Activated CD4-positive, alpha-beta memory T cell treated with anti-CD3 and anti-CD28 coated beads for 36 hours (primary cell): ENCODE data around the gene CHD9. TPM values are rescaled to one million over a fixed set of nuclear protein-coding genes. Genes with fewer than 3 reads are reported as not detected.
"Not testable (repeated sequence)": the region's sequence is repeated elsewhere in the genome, so short reads cannot be mapped to it uniquely, and the experiment has no call there.

Experiments used
- CTCF ChIA-PET: fragments of 350-600 bp; sonication (Branson Sonifier 250); formaldehyde crosslinking; loops from one replicate; lab custom pipeline; 2021; ENCODE audit warnings: antibody characterized with exemption, inconsistent platforms; lab: Charles Lee
- POLR2A ChIA-PET: fragments of 350-600 bp; sonication (Branson Sonifier 250); formaldehyde crosslinking; loops from one replicate; lab custom pipeline; 2021; ENCODE audit warnings: antibody characterized with exemption; lab: Charles Lee
- DNase-seq: peaks from one replicate; pipeline ENCODE4 v3.0.0-alpha.2; 2020
- H3K27ac Mint-ChIP-seq: one replicate; pipeline ENCODE4 v1.8.0; 2021; ENCODE audit warnings: mixed read lengths
- H3K27me3 Mint-ChIP-seq: one replicate; pipeline ENCODE4 v1.8.0; 2021; ENCODE audit warnings: mixed read lengths
- H3K36me3 Mint-ChIP-seq: one replicate; pipeline ENCODE4 v1.8.0; 2021; ENCODE audit warnings: mixed read lengths
- H3K4me1 Mint-ChIP-seq: one replicate; pipeline ENCODE4 v1.8.0; 2021; ENCODE audit warnings: low read depth, mixed read lengths
- H3K4me3 Mint-ChIP-seq: one replicate; pipeline ENCODE4 v1.8.0; 2021; ENCODE audit warnings: mild to moderate bottlenecking, mixed read lengths
- H3K9me3 Mint-ChIP-seq: one replicate; pipeline ENCODE4 v1.8.0; 2021; ENCODE audit warnings: mixed read lengths
- intact Hi-C: fragments of 100-400 bp; cut with micrococcal nuclease; formaldehyde crosslinking; loops from one replicate; pipeline ENCODE4 v1.15.1; 2023
- total RNA-seq, 2 experiments: library from RNA; stranded (reverse); gene quantifications; one replicate each; pipeline ENCODE4 v1.2.3, GENCODE V29; 2021

CHD9 gene
- total RNA-seq, 2 experiments from 2014 or later, result 15.0 to 15.5 TPM

DNA sequence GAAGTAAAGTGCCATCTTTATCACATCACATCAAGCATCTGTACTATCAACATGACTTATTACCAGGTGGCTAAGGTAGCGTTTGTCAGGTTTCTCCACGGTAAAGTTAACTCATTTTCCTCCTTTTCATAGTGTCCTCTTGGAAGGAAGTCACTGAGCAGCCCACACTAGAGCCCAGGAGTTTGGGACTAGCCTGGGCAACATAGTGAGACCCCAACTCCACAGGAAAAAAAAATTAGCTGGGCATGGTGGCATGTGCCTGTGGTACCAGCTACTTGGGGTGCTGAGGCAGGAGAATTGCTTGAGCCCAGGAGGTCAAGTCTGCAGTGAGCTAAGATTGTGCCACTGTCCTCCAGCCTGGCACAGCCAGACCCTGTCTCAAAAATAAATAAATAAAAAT is 12.9 kb downstream of the CHD9 start:
- POLR2A ChIA-PET, result no interaction called here
- H3K4me3 Mint-ChIP-seq, result no peak overlapping the region
- intact Hi-C loops, result no loop called here
- no peaks in the 10 kb centered on the region for H3K27me3 Mint-ChIP-seq
- no peak overlapping the region for H3K27ac Mint-ChIP-seq
- H3K36me3 Mint-ChIP-seq, result no peaks in the 10 kb centered on the region
- CTCF ChIA-PET, result interaction anchor here (0.5 to 1.6 kb wide), 2 partner anchors 12 to 124 kb away, joined by 4 to 10 read pairs; partner anchors contain the start of gene CHD9
- H3K4me1 Mint-ChIP-seq, result peaks cover 26% of the 10 kb centered on the region
- no peaks in the 10 kb centered on the region for H3K9me3 Mint-ChIP-seq
- DNase-seq, result no peak

DNA sequence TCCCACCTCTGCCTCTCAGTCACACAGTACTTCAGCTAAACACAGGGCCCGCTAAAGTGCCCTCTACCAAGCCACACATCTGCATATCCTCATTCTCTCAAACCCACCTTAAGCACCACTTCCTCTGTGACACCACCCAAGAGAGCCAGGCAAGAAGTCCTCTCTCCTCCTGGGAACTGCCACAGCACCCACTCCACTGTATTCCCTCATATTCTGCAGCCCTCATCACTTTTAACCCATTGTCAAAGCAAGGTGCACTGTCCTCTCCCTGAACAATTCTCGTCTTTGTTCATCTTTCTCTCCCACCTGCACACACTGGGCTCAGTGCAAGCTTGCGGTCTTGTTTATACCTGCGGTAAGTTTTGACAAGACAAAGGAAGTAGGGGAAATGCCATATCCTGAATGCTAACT is 13.6 kb downstream of the CHD9 start:
- H3K36me3 Mint-ChIP-seq, result no peaks in the 10 kb centered on the region
- no peaks in the 10 kb centered on the region for H3K9me3 Mint-ChIP-seq
- DNase-seq, result no peak
- no peaks in the 10 kb centered on the region for H3K27me3 Mint-ChIP-seq
- intact Hi-C loops, result no loop called here
- ChIA-PET CTCF (interaction anchor here (0.6 to 1.6 kb wide), 2 partner anchors 13 to 420 kb away, joined by 3 to 10 read pairs; partner anchors contain the start of gene CHD9), POLR2A (no interaction called here)
- H3K27ac Mint-ChIP-seq, result no peak overlapping the region
- H3K4me1 Mint-ChIP-seq, result peaks cover 26% of the 10 kb centered on the region
- H3K4me3 Mint-ChIP-seq, result no peak overlapping the region

DNA sequence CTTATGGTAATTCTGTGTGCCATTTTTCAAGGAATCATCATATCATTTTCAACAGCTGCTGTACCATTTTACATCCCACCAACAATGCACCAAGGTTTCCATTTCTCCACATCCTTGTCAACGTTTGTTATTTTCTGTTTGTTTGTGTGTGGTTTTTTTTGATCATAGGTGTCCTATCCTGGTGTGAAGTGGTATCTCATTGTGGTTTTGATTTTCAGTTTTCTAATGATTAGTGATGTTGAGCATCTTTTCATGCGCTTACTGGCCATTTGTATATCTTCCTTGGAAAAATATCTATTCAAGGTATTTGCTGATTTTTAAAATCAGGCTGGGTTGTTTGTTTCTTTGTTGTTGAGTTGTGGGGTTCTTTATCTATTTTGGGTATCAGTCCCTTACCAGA is 15.0 kb downstream of the CHD9 start:
- H3K36me3 Mint-ChIP-seq, result peaks cover 2% of the 10 kb centered on the region
- CTCF ChIA-PET, result no interaction called here
- H3K27me3 Mint-ChIP-seq, result no peaks in the 10 kb centered on the region
- no peak for DNase-seq
- intact Hi-C loops, result no loop called here
- no peak overlapping the region for H3K4me3 Mint-ChIP-seq
- no peak overlapping the region for H3K27ac Mint-ChIP-seq
- H3K9me3 Mint-ChIP-seq, result peaks cover 8% of the 10 kb centered on the region
- POLR2A ChIA-PET, result no interaction called here
- peaks cover 26% of the 10 kb centered on the region for H3K4me1 Mint-ChIP-seq

DNA sequence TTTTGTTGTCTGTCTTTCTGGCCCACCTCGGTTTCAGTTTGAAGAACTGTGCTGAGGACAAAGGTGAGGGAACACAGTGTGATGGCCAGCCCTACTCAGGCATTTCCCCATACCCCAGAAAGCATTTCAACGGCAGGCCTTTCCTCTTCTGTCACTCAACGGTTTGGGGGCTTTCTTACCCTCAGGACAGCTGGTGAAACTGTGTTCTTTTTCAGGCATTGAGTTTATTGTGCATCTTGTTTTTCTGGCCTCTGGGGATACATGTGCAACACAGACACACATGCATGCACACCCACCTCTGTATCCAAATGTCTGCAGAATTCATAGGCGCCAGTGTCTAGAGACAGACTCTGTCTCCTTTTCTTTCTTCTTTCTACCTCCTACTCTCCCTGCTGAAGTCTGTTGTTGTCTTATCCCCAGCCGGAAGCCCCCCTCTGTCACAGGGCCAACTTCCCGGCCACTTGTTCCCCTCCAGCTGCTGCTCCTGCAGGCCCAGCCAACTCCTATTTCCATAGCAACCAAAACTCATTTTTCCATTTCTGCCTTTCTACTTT is 17.0 kb downstream of the CHD9 start:
- DNase-seq, result no peak
- Mint-ChIP-seq H3K27ac (no peak overlapping the region), H3K9me3 (peaks cover 8% of the 10 kb centered on the region), H3K27me3 (no peaks in the 10 kb centered on the region), H3K4me3 (no peak overlapping the region), H3K36me3 (peaks cover 4% of the 10 kb centered on the region), H3K4me1 (peaks cover 18% of the 10 kb centered on the region)
- intact Hi-C loops, result no loop called here
- ChIA-PET POLR2A (no interaction called here), CTCF (no interaction called here)

DNA sequence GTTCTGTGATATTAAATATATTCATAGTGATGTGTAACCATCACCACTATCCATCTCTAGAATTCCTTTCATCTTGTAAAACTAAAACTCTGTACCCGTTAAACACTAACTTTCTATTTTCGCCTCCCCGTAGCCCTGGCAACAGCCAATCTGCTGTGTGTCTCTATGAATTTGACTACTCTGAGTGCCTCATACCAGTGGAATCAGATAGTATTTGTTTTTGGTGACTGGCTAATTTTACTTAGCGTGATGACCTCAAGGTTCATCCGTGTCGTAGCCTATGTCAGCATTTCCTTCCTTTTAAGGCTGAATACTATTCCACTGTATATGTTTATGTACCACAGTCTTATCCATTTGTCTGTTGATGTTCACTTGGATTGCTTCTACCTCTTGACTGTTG is 18.2 kb downstream of the CHD9 start:
- Mint-ChIP-seq H3K9me3 (peaks cover 8% of the 10 kb centered on the region), H3K27me3 (no peaks in the 10 kb centered on the region), H3K27ac (no peak overlapping the region), H3K4me3 (no peak overlapping the region), H3K36me3 (peaks cover 4% of the 10 kb centered on the region), H3K4me1 (peaks cover 13% of the 10 kb centered on the region)
- no peak for DNase-seq
- POLR2A ChIA-PET, result interaction anchor here (0.9 kb wide), 1 partner anchor 27 kb away, joined by 3 read pairs; no protein-coding TSS in a partner anchor
- CTCF ChIA-PET, result no interaction called here
- intact Hi-C loops, result no loop called here

DNA sequence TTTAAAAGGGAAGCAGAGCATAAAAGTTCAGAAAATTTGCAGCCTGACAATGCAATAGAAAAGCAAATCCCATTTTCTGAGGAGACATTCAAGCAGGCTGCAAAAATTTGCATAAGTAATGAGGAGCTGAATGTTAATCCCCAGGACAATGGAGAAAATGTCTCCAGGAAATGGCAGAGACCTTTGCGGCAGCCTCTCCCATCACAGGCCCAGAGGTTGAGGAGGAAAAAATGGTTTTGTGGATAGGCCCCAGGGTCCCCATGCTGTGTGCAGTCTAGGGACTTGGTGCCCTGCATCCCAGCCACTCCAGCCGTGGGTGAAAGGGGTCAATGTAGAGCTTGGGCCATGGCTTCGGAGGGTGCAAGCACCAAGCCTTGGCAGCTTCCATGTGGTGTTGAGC is 19.5 kb downstream of the CHD9 start:
- POLR2A ChIA-PET, CTCF ChIA-PET, H3K4me1 Mint-ChIP-seq: not testable (repeated sequence)

DNA sequence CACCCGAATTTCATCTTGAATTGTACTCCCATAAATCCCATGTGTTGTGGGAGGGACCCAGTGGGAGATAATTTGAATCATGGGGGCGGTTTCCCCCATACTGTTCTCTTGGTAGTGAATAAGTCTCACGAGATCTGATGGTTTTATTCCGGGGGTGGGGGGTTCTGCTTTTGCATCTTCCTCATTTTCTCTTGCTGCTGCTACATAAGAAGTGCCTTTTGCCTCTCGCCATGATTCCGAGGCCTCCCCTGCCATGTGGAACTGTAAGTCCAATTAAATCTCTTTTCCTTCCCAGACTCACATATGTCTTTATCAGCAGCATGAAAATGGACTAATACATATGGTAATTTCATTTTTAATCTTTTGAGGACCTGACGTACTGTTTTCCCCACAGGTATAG is 20.7 kb downstream of the CHD9 start:
- DNase-seq, POLR2A ChIA-PET, H3K27me3 Mint-ChIP-seq, intact Hi-C loops, CTCF ChIA-PET, H3K36me3 Mint-ChIP-seq, H3K9me3 Mint-ChIP-seq, H3K4me3 Mint-ChIP-seq, H3K4me1 Mint-ChIP-seq, H3K27ac Mint-ChIP-seq: not testable (repeated sequence)

More for the DNA sequence above, 19.5 kb downstream of the CHD9 start:
- H3K4me3 Mint-ChIP-seq, H3K27me3 Mint-ChIP-seq, DNase-seq, H3K9me3 Mint-ChIP-seq, H3K36me3 Mint-ChIP-seq, intact Hi-C loops, H3K27ac Mint-ChIP-seq: not testable (repeated sequence)

DNA sequence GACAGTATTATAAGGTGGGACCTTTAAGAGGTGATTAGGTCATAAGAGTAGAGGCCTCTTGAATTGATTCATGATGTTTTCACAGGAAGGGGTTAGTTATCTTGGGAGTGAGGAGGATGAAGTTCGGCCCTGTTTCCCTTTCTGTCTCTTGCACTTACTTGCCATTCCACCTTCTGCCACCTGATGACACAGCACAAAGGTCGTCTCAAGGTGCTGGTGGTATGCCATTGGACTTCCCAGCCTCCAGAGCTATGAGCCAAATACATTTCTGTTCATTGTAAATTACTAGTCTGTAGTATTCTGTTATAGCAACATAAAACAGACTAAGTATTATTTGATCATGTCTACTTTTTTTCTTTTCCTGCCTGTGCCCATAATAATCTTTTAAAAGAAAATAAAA is 23.5 kb downstream of the CHD9 start:
- intact Hi-C loops, result no loop called here
- CTCF ChIA-PET, result no interaction called here
- no peak overlapping the region for H3K27ac Mint-ChIP-seq

DNA sequence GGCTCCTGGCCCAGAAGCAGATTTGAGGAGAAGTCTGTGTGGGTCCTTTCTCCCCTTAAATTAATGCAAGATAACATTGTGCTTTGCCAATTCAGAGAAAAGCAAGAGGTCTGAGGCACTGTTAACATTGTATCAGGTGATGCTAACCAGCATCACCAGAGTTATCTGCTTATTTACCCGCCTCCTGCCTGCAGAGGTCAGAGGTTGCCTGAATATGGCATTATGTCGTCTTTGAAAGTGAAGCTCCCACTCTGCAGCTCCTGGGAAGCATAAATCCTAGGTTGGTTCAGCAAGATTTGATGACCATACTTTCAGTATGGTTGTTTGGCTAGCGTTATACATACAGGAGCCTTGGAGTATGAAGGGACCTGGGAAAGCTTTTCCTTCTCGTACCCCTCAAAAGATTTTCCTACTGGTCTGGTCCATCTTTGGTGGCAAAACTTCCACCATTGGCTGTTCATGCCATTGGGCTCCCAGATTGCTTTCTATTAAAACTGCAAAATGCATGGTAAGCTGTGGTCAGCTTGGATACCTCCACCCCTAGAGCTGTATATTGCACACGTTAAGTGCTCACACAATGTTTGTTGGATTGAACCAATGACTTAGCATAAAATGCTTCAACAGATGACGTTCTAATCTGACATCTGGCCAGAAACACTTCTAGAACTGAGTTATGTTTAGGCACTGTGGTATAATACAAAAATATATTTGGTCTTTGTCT is 24.1 kb downstream of the CHD9 start:
- ChIA-PET POLR2A (no interaction called here), CTCF (interaction anchor here (1.3 kb wide), 1 partner anchor 24 kb away, joined by 4 read pairs; the partner anchor contains the start of gene CHD9)
- H3K36me3 Mint-ChIP-seq, result peaks cover 4% of the 10 kb centered on the region
- peaks cover 2% of the 10 kb centered on the region for H3K4me1 Mint-ChIP-seq
- no peak overlapping the region for H3K4me3 Mint-ChIP-seq
- no peak for DNase-seq
- H3K27me3 Mint-ChIP-seq, result no peaks in the 10 kb centered on the region
- H3K27ac Mint-ChIP-seq, result no peak overlapping the region
- intact Hi-C loops, result no loop called here
- peaks cover 4% of the 10 kb centered on the region for H3K9me3 Mint-ChIP-seq

More for the DNA sequence above, 23.5 kb downstream of the CHD9 start:
- Mint-ChIP-seq H3K36me3 (peaks cover 4% of the 10 kb centered on the region), H3K9me3 (peaks cover 8% of the 10 kb centered on the region), H3K4me3 (no peak overlapping the region), H3K4me1 (peaks cover 2% of the 10 kb centered on the region), H3K27me3 (no peaks in the 10 kb centered on the region)
- POLR2A ChIA-PET, result no interaction called here
- no peak for DNase-seq

DNA sequence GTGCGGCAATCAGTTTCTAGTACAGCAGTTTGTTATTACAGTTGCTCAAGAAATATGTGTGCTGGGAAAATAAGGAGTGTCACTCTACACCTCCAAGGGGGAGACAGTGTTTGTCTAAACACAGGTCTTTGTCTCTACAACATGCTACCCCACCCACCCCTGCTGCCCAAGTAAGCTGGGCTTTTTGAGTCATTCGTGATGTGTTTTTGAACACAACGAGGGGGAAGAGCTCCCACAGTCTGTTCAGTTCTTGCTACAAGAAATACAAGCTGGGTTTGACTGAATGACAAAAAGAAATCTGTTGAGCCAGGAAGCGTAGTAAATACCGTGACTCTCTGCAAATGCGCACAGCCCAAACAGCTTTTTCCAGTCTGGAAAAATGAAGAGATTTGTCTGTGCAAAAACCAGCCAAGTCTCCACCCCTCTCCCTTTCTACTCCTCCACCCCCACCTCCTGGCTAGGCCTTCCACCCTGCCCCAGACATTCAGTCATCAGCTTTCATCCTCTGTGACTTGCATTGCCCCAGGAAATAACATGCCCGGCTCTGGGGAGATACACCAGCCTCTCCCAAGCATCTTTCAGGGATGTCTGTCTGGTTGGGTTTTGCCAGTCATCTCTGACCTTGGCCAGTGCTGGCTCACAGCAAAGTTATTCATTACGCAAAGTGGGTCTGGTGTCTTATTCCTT is 25.7 kb downstream of the CHD9 start:
- Mint-ChIP-seq H3K4me3 (no peak overlapping the region), H3K4me1 (peaks cover 2% of the 10 kb centered on the region), H3K9me3 (no peaks in the 10 kb centered on the region), H3K27ac (no peak overlapping the region), H3K27me3 (no peaks in the 10 kb centered on the region), H3K36me3 (no peaks in the 10 kb centered on the region)
- DNase-seq, result no peak
- ChIA-PET CTCF (no interaction called here), POLR2A (no interaction called here)
- intact Hi-C loops, result no loop called here

DNA sequence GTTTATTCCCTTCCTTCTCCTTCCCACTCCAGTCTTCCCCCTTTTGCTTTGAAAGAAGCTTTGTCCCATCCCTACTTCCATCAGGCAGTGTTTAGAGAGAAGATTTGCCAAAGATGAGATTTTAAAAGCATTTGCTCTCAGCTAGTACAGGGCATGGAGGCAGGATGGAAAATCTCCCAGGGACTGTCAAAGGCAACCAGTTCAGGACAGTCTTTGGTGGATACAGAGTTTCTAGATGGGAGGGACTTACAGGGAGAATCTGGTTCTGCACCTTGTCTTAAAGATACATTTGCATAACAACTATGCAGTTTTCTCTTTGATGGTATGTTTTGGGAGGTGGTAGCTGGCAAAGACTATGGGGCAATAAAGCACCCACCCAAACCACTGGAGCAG is 26.2 kb downstream of the CHD9 start:
- no peak overlapping the region for H3K4me3 Mint-ChIP-seq

DNA sequence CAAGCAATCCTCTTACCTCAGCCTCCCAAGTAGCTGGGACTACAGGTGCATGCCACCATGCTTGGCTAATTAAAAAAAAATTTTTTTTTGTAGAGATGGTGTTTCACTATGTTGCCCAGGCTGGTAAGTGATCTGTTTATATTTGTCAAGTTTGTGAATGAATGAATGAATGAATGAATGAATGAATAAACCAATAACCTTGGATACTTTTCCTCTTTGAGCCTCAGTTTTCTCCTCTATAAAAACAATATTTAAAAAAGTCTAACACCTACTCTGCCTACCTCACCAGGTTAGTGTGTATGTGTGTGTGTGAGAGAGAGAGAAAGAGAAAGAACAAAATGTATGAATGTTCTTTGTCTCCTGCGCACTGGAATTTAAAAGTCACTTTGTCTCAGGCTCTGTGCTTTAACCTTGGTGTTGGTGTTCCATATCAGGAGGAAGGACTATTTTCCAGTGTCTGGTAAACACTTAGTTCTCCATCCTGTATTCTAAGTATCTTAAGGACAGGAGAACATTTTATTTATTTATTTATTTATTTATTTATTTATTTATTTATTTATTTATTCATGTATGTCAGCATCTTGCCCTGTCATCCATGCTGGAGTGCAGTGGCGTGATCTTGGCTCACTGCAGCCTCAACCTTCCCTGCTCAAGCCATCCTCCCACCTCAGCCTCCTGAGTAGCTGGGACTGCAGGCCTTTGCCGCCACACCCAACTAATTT is 27.1 kb downstream of the CHD9 start:
- Mint-ChIP-seq H3K27me3 (no peaks in the 10 kb centered on the region), H3K36me3 (no peaks in the 10 kb centered on the region), H3K9me3 (no peaks in the 10 kb centered on the region), H3K4me1 (peaks cover 2% of the 10 kb centered on the region), H3K27ac (no peak overlapping the region), H3K4me3 (no peak overlapping the region)
- intact Hi-C loops, result no loop called here
- DNase-seq, result no peak
- CTCF ChIA-PET, result interaction anchor here (0.7 kb wide), 1 partner anchor 27 kb away, joined by 3 read pairs; the partner anchor contains the start of gene CHD9
- POLR2A ChIA-PET, result no interaction called here

More for the DNA sequence above, 26.2 kb downstream of the CHD9 start:
- H3K27me3 Mint-ChIP-seq, result no peaks in the 10 kb centered on the region
- no peak overlapping the region for H3K27ac Mint-ChIP-seq
- H3K36me3 Mint-ChIP-seq, result no peaks in the 10 kb centered on the region
- H3K9me3 Mint-ChIP-seq, result no peaks in the 10 kb centered on the region
- intact Hi-C loops, result no loop called here
- no peak for DNase-seq
- ChIA-PET CTCF (no interaction called here), POLR2A (no interaction called here)
- peaks cover 2% of the 10 kb centered on the region for H3K4me1 Mint-ChIP-seq
